HG03558 (cell line): ENCODE results near the gene ITGB3.
"Not testable (repeated sequence)": the region's sequence is repeated elsewhere in the genome, so short reads cannot be mapped to it uniquely, and the experiment has no call there.

Experiments
- ATAC-seq: cut with Tn5 transposase; IDR thresholded peaks from one replicate; pipeline ENCODE4 v1.9.1; 2021; ENCODE audit warnings: moderate number of reproducible peaks; ENCODE audit not compliant: unreplicated experiment; ENCODE audit errors: extremely low read depth

The ITGB3 gene

DNA sequence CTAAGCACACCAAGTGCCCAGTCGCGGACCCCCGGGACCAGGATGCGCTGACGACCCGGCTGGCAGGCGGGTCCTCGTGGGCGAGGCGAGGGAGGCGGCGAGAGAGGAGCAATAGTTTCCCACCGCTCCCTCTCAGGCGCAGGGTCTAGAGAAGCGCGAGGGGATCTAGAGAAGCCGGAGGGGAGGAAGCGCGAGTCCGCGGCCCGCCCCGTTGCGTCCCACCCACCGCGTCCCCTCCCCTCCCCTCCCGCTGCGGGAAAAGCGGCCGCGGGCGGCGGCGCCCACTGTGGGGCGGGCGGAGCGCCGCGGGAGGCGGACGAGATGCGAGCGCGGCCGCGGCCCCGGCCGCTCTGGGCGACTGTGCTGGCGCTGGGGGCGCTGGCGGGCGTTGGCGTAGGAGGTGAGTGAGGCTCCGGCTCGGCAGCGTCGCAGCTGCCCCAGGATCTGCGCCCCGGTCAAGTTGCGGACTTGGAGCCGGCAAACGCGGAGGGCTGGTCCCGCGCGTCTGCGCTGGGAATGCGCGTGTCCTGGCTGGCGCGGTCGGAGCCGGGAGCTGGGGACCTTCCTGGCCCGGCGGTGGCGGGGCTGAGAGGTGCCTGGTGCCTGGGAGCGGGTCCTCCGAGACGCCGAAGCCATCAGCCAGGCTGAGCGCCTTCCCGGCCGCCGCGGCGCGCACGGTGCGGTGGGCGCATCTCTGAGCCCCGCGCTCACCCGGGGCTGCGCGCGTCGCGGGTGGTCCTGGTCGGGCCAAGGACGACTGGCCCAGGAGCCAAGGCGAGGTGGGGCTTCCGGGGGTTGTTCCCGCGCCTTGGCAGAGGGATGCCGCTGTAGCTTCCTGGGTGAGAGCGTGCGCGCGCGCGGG is at the start of gene ITGB3:
Gene ITGB3, plus strand, starts transcription at position 287 of the 862 bp plus-strand sequence. Its CDS starts 35 bp downstream, at position 322.
- ATAC-seq: no peak

DNA sequence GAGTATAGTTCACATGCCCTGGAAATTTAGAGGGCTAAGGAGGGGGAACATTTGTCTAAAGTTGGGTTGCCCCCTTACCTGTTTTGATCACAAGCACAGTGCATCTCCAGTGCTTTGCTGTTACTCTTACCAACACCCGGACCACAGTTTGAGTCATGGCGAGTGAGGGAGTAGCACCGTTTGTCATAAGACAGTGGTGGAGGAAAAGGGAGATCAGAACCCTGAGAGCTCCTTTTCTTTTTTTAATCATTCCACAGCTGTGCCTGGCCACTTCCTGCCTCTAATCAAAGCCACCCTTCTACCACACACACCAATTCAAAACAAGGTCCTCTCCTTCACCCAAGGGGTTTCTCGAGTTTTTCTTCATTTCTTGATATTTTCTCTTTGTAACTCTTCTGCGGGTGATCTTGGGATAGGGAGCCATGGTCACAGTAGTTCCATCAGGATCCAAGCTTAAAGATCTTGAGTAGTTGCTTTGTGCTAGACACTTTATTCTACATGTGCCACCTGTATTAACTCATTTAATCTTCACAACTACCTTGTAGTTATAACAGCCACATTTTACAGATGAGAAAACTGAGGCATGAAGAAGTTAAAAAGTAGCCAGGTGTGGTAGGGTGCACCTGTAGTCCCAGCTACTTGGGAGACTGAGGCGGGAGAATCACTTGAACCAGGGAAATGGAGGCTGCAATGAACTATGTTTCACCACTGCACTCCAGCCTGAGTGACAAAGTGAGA is 49.5 kb upstream of the ITGB3 start:
- no peak for ATAC-seq

DNA sequence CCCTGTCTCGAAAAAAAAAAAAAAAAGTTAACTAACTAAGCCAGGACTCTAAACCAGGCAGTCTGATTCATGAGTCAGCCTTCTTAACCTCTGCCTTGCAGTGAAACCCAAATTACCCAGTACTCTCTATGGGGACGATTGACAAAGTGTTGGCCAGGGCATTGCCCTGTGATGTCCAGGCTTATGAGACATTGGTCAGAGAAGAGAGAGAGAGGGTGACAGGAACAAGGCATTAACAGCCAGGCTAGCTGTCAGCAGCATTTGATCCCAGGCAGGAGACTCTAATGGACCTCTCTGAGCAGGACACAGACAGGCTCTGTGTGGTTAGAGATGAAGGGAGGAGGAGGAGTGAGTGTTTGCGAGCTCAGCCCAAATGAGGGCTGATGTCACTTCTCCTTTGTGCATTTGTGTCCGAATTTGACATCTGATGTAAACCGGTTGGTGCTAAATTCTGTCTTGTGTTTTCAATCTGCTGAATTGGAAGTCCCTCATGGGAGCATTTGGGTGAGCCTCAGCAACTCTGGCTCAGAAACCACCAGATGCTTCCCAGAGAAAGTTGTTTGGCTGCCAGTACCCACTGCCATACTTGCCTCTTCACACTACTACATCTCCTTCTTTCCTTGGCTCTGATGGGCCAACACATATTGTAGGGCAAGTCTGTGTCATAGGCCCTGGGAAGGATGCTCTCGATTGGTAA is 48.8 kb upstream of the ITGB3 start:
- ATAC-seq: no peak

DNA sequence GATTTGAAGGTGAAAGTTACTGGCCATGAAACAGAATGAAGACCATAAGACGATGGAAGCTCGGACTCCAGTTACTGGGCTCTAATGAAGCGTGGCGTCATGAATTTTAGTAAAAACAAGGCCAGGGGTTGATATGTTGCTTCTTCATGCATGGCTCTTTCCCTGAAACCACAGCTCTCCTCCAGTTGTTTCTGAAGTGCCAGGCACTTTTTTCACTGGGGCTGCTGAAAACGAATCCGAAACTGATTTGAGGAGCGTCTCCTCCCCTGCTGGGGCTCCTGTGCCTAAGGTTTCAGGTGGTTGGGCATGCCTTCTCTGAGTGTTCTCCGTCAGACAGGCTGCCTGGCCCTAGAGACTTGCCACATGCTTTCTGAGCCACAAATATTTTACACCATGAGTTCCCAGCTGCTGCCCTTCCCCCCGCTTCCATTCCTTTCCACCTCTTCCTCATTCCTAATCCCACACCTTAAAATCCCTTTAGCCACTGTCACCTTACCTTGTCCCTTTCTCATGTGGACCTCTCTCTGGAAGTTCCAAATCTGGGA is 48.1 kb upstream of the ITGB3 start:
- no peak for ATAC-seq

DNA sequence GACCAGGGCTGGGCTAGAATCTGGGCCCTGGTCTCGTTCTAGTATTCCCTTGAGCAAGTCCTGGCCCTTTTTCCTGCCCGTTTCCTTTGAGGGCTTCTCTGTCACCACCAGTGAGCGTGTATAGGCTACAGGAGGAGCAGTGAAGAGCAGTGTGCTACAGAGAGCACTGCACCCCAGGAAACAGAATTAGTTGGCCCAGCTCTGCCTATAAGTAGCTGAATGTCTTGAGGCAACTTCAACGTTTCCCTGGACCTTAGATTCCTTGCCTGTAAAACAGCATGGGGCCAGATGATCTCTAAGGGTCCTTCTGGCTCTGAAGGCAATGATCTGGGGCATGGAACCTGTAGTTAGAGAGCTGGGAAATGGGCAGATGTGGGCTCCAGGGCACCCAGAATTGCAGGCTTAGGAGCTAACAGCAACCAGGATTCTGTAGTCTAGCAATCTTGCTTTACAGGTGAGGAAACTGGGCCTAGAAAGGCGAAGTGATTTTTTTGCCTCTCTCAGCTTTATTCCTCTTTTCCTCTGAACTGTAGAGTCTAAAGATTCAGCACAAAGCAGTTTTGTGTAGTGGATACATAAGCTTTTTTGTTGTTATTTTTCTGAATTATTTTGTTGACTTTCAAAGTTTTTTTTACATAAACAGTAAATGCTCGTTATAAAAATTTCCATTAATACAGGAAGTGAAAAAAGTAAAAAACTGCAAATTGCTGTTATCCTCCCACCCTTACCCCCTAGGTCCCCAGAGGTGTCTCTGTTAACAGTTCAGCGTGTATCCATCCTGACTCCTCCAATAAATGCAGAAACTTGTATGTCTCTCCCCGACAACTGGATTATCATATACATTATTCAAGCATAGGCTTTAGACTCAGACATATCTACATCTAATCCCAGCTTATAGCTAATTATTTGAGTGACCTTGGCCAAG is 46.2 kb upstream of the ITGB3 start:
- no peak for ATAC-seq

GRCh38 chr17:47208744-47209488 is 44.7 kb upstream of the ITGB3 start, which contains the start of gene MYL4:
TSS of gene MYL4 (plus strand) at chr17:47209348. CDS start at chr17:47209423, 75 bp downstream.
- no peak for ATAC-seq

- ATAC-seq: no peak
Observed at GRCh38 chr17:47209499-47209898, 44.1 kb upstream of the ITGB3 start.

GRCh38 chr17:47210105-47210504 is 43.5 kb upstream of the ITGB3 start:
- no peak for ATAC-seq

DNA sequence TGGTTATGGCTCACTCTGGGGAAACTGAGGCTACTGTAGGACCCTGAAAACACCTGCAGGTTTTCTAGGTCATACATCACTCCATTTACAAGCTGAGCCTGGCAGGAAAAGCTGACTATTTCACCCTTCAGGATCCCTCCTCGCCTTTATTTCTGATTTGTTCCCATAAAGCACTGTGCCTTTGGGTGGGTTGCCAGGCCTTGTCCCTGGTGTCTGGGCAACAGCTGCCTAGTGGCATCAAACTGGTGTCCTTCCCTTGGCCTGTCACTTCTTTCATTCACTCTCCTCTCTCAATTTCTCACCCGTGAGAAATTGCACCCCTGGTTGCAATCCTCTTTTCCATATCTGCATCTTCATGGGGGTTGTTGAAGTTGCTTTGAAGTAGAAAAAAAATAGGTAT is 42.8 kb upstream of the ITGB3 start:
- ATAC-seq: no peak

DNA sequence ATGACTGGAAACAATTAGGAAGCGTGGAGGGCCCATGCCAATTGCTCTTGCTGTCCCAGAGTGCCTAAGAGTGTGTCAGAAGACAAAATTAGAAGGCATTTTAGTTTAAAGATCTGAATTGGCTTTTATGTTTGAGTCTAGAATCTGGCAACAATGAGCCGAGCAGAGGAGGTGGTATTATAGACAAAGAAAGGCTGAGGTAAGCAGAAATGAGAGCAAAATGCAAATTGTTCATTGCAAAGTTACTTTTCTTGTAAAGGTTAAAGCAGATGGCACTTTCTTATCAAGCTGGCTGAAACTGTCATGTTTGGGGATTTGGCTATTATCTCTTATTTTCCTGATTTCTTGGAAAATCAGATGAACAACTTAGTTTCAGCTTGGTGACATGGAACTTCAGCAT is 41.2 kb upstream of the ITGB3 start:
- ATAC-seq: no peak

- ATAC-seq: no peak
Observed at GRCh38 chr17:47213540-47213939, 40.1 kb upstream of the ITGB3 start.

GRCh38 chr17:47214931-47215330 is 38.7 kb upstream of the ITGB3 start:
- ATAC-seq: no peak

- ATAC-seq: not testable (repeated sequence)
Observed at GRCh38 chr17:47216821-47217220, 36.8 kb upstream of the ITGB3 start.

DNA sequence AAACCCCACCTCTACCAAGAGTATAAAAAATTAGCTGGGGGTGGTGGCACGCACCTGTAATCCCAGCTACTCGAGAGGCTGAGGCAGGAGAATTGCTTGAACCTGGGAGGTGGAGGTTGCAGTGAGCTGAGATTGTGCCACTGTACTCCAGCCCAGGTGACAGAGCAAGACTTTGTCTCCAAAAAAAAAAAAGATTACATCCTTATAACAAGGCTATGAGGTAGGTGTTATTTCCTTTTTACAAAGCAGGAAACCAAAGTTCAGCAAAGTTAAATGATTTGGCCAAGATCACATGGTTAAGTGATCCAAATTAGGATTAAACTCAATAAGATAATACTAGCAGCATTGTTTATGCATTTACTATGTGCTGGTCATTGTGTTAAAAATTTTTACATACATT is 36.3 kb upstream of the ITGB3 start:
- not testable (repeated sequence) for ATAC-seq

DNA sequence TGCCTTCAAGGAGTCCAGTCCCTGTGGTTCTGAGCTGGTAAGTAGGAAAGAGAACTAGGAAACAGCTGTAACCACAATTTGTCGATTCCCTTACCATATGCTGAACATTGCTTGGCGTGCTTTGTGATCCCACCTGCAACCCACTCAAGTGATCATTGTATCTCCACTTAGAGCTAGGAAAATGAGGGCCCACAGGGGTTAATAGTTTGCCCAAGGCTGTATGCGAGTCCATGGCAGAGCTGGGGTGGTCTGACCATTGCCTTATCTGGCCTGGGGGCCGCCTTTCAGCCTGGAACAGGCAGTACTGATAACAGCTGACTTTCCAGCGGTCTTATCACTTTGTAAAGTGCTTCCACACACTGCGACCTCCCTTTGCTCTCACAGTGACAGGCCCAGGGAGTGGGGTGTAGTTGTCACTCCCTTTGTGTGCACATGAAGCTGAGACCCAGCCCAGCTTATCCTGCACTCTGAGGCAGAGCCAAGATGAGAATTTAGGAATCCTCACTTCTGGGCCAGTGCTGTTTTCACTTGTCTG is 34.7 kb upstream of the ITGB3 start:
- ATAC-seq: no peak

DNA sequence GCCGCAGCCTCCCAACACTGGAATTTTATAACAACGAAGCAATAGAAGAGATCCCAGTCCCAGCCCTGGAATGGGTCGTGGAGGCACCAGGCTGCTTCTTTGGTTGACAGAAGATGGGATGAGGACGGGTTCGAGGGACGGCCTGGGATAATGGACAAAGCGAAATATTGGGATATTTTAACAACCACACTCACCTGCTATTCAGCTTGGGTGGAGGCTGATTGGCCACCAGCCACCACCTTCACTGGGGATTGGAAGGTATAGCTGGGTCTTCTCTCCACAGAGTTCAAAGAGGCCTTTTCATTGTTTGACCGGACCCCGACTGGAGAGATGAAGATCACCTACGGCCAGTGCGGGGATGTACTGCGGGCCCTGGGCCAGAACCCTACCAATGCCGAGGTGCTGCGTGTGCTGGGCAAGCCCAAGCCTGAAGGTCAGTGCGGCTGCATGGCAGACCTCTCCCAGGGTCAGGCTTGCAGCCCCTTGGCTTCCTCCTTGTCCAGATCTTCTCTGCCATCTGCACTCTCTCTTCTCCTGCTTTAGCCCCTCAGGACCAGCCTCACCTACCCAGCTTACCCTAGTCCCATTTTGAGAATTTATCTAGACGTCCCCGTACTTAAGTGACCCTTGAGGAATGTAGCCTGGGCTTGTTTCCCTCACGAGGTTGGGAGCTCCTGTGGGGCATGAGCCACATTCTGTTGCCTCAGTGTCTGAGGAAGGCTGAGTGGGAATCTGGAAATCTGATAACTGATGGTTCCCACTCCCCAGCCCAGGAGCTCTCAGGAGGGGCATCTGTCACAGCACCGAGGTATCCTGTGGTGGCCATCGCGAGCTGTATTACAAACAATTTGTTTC is 33.8 kb upstream of the ITGB3 start:
- ATAC-seq: no peak

- no peak for ATAC-seq
Observed at GRCh38 chr17:47220531-47220999, 33.1 kb upstream of the ITGB3 start.

- no peak for ATAC-seq
Observed at GRCh38 chr17:47221154-47221553, 32.5 kb upstream of the ITGB3 start.
